ENCODE results near the gene MAP3K5.

DNA sequence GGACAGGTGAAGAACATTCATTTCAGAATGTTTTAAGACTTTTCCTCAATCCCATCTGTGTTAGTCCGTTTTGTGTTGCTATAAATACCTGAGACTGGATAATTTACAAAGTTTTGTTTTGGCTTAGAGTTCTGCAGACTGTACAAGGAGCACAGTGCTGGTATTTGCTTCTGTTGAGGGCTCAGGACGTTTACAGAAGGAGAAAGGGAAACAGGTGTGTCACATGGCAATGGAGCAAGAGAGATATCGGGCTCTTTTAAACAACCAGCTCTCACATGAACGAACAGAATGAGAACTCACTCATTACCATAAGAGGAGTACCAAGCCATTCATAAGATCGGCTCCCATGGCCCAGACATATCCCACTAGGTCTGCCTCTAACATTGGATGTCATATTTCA, 258.8 kb downstream of the MAP3K5 start:
- no peak for TF ChIP-seq POLR2A (IDR thresholded peaks at IDR 0.05; ENCODE audit: low read depth, low read length)
- no peak for TF ChIP-seq POLR2AphosphoS5 (IDR thresholded peaks at IDR 0.05; ENCODE audit: low read depth, low read length)
- TF ChIP-seq TAF1 (IDR thresholded peaks at IDR 0.05; ENCODE audit: low read depth, low read length), result no peak
- TF ChIP-seq PAX5 (IDR thresholded peaks at IDR 0.05; ENCODE audit: insufficient read depth, low read length, severe bottlenecking), result no peak
- TF ChIP-seq SPI1 (IDR thresholded peaks at IDR 0.05; ENCODE audit: low read depth, low read length), result no peak
- no peak for TF ChIP-seq POU2F2 (IDR thresholded peaks at IDR 0.05; ENCODE audit: low read depth, low read length)
